Measurements from ENCODE around the gene KLHL9.
"Not testable (repeated sequence)": the region's sequence is repeated elsewhere in the genome, so short reads cannot be mapped to it uniquely, and the experiment has no call there.

Gene KLHL9

GRCh38 chr9:21334701-21335632 lies at the start of gene KLHL9:
Gene KLHL9 (minus strand): TSS chr9:21335404. CDS start chr9:21334859, 545 bp downstream.
- in situ Hi-C loops (cut with MboI; ENCODE audit: low sequenced_read_pairs): no loop called here

- in situ Hi-C loops (cut with MboI; ENCODE audit: low sequenced_read_pairs): no loop called here
Observed at GRCh38 chr9:21383627-21384026, 48.4 kb upstream of the KLHL9 start.

GRCh38 chr9:21381448-21382339 lies 46.5 kb upstream of the KLHL9 start:
- in situ Hi-C loops (cut with MboI; ENCODE audit: low sequenced_read_pairs): no loop called here

- in situ Hi-C loops (cut with MboI; ENCODE audit: low sequenced_read_pairs): not testable (repeated sequence)
Observed at GRCh38 chr9:21371467-21371866, 36.3 kb upstream of the KLHL9 start.

GRCh38 chr9:21367957-21368356 lies 32.8 kb upstream of the KLHL9 start, which contains the start of gene IFNA13:
Gene IFNA13 (minus strand): TSS chr9:21368057. CDS start chr9:21368010, 47 bp downstream.
- in situ Hi-C loops (cut with MboI; ENCODE audit: low sequenced_read_pairs): no loop called here

- in situ Hi-C loops (cut with MboI; ENCODE audit: low sequenced_read_pairs): not testable (repeated sequence)
Observed at GRCh38 chr9:21367169-21367568, 32.0 kb upstream of the KLHL9 start.

- in situ Hi-C loops (cut with MboI; ENCODE audit: low sequenced_read_pairs): no loop called here
Observed at GRCh38 chr9:21362287-21362686, 27.1 kb upstream of the KLHL9 start.

GRCh38 chr9:21357479-21358460 lies 22.6 kb upstream of the KLHL9 start:
- in situ Hi-C loops (cut with MboI; ENCODE audit: low sequenced_read_pairs): no loop called here

- in situ Hi-C loops (cut with MboI; ENCODE audit: low sequenced_read_pairs): no loop called here
Observed at GRCh38 chr9:21350787-21351186, 15.6 kb upstream of the KLHL9 start, which contains the start of gene IFNA6. Gene IFNA6 (minus strand): TSS chr9:21350887. CDS start chr9:21350887, 0 bp downstream.

- in situ Hi-C loops (cut with MboI; ENCODE audit: low sequenced_read_pairs): no loop called here
Observed at GRCh38 chr9:21348430-21348970, 13.3 kb upstream of the KLHL9 start.

- in situ Hi-C loops (cut with MboI; ENCODE audit: low sequenced_read_pairs): no loop called here
Observed at GRCh38 chr9:21340735-21341134, 5.5 kb upstream of the KLHL9 start.

GRCh38 chr9:21336457-21336856 lies 1.3 kb upstream of the KLHL9 start:
- in situ Hi-C loops (cut with MboI; ENCODE audit: low sequenced_read_pairs): no loop called here

- in situ Hi-C loops (cut with MboI; ENCODE audit: low sequenced_read_pairs): no loop called here
Observed at GRCh38 chr9:21333226-21333625, 2.0 kb downstream of the KLHL9 start.

- in situ Hi-C loops (cut with MboI; ENCODE audit: low sequenced_read_pairs): no loop called here
Observed at GRCh38 chr9:21331676-21332402, 3.4 kb downstream of the KLHL9 start.

GRCh38 chr9:21326526-21327139 lies 8.6 kb downstream of the KLHL9 start:
- in situ Hi-C loops (cut with MboI; ENCODE audit: low sequenced_read_pairs): loop anchor here (10.0 kb wide), 1 partner anchor 128 kb away; no protein-coding TSS in a partner anchor

- in situ Hi-C loops (cut with MboI; ENCODE audit: low sequenced_read_pairs): loop anchor here (10.0 to 25.0 kb wide), 2 partner anchors 131 to 463 kb away; no protein-coding TSS in a partner anchor
Observed at GRCh38 chr9:21324047-21324446, 11.2 kb downstream of the KLHL9 start.

GRCh38 chr9:21322911-21323461 lies 12.2 kb downstream of the KLHL9 start:
- in situ Hi-C loops (cut with MboI; ENCODE audit: low sequenced_read_pairs): loop anchor here (10.0 to 25.0 kb wide), 2 partner anchors 132 to 464 kb away; no protein-coding TSS in a partner anchor

- in situ Hi-C loops (cut with MboI; ENCODE audit: low sequenced_read_pairs): loop anchor here (10.0 to 25.0 kb wide), 2 partner anchors 134 to 467 kb away; no protein-coding TSS in a partner anchor
Observed at GRCh38 chr9:21320465-21320864, 14.7 kb downstream of the KLHL9 start.
